CD4-positive, alpha-beta T cell treated with Interleukin-4 for 1 hour (primary cell): ENCODE results near the gene TUBB8B.
"Not testable (repeated sequence)": the region's sequence is repeated elsewhere in the genome, so short reads cannot be mapped to it uniquely, and the experiment has no call there.

Source experiments
- DNase-seq, 2 donors: peaks; one replicate each; pipeline ENCODE4 v3.0.0-alpha.2; 2020 to 2022

TUBB8B gene

GRCh38 chr18:49176-49665, at the start of gene TUBB8B:
TSS of gene TUBB8B (minus strand) at chr18:49615. CDS start at chr18:49557, 58 bp downstream.
- DNase-seq = not testable (repeated sequence)

- DNase-seq = not testable (repeated sequence)
Observed at GRCh38 chr18:97252-97914, 48.0 kb upstream of the TUBB8B start.

GRCh38 chr18:96767-97131, 47.3 kb upstream of the TUBB8B start:
- DNase-seq = not testable (repeated sequence)

GRCh38 chr18:96101-96766, 46.8 kb upstream of the TUBB8B start:
- DNase-seq = not testable (repeated sequence)

- not testable (repeated sequence) for DNase-seq
Observed at GRCh38 chr18:95580-95979, 46.2 kb upstream of the TUBB8B start.

GRCh38 chr18:93897-94408, 44.5 kb upstream of the TUBB8B start:
- DNase-seq = not testable (repeated sequence)

- DNase-seq = not testable (repeated sequence)
Observed at GRCh38 chr18:91561-91960, 42.1 kb upstream of the TUBB8B start.

GRCh38 chr18:90396-91193, 41.2 kb upstream of the TUBB8B start:
- not testable (repeated sequence) for DNase-seq

- not testable (repeated sequence) for DNase-seq
Observed at GRCh38 chr18:89124-89523, 39.7 kb upstream of the TUBB8B start.

GRCh38 chr18:84801-85200, 35.4 kb upstream of the TUBB8B start:
- not testable (repeated sequence) for DNase-seq

GRCh38 chr18:82626-83209, 33.3 kb upstream of the TUBB8B start:
- not testable (repeated sequence) for DNase-seq

- not testable (repeated sequence) for DNase-seq
Observed at GRCh38 chr18:80881-81280, 31.5 kb upstream of the TUBB8B start.

- DNase-seq = not testable (repeated sequence)
Observed at GRCh38 chr18:80202-80601, 30.8 kb upstream of the TUBB8B start.

- DNase-seq = not testable (repeated sequence)
Observed at GRCh38 chr18:75525-76160, 26.2 kb upstream of the TUBB8B start.

- not testable (repeated sequence) for DNase-seq
Observed at GRCh38 chr18:73181-73777, 23.9 kb upstream of the TUBB8B start.

- not testable (repeated sequence) for DNase-seq
Observed at GRCh38 chr18:67701-68100, 18.3 kb upstream of the TUBB8B start.

- not testable (repeated sequence) for DNase-seq
Observed at GRCh38 chr18:64279-64678, 14.9 kb upstream of the TUBB8B start.

- not testable (repeated sequence) for DNase-seq
Observed at GRCh38 chr18:63656-64055, 14.2 kb upstream of the TUBB8B start.

GRCh38 chr18:54388-54787, 5.0 kb upstream of the TUBB8B start:
- DNase-seq = not testable (repeated sequence)

- DNase-seq = not testable (repeated sequence)
Observed at GRCh38 chr18:48696-49095, 719 bp downstream of the TUBB8B start.

- DNase-seq = not testable (repeated sequence)
Observed at GRCh38 chr18:13177-13576, 36.2 kb downstream of the TUBB8B start.

- not testable (repeated sequence) for DNase-seq
Observed at GRCh38 chr18:12773-13172, 36.6 kb downstream of the TUBB8B start.
